NCI-H1092 (cell line): ENCODE results near the gene ZG16.
"Not testable (repeated sequence)": the region's sequence is repeated elsewhere in the genome, so short reads cannot be mapped to it uniquely, and the experiment has no call there.

Source experiments
- DNase-seq: peaks from one replicate; lab custom pipeline; 2025; lab: John Stamatoyannopoulos, UW

Gene ZG16, protein sequence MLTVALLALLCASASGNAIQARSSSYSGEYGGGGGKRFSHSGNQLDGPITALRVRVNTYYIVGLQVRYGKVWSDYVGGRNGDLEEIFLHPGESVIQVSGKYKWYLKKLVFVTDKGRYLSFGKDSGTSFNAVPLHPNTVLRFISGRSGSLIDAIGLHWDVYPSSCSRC

DNA sequence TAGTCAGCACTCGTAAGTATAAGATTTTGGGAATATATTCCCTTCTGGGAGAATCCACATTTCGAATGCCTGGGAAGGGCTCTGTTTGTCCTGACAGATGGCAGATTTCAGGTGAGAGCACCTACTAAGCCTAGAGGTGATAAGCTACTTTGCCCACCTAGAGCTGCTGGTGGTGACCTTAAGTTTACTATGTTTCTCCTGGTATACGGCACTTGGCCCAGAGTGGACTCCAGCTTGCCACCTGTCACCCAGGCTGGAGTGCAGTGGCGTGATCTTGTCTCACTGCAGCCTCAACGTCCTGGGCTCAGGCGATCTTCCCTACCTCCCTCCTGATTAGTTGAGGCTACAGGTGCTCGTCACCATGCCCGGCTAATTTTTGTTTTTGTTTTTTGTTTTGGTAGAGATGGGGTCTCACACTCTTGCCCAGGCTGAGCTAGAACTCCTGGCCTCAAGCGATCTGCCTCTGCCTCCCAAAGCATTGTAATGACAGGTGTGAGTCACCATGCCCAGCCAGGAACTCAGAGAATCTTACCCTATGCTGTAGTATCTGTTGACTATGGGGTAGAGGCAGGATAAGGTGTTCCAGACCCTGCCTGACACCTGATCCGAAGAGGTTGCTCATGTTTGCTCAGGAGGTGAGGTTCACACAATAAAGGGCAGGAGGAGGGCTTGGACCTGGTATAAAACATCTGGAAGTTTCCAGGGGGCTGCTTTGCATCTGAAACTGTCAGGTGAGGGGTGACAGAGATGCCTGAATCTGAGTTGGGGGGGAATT is at the start of gene ZG16:
Gene ZG16 (plus strand): TSS at position 681 of the 775 bp plus-strand sequence. CDS start 1,011 bp downstream, outside the sequence.
- no peak for DNase-seq

DNA sequence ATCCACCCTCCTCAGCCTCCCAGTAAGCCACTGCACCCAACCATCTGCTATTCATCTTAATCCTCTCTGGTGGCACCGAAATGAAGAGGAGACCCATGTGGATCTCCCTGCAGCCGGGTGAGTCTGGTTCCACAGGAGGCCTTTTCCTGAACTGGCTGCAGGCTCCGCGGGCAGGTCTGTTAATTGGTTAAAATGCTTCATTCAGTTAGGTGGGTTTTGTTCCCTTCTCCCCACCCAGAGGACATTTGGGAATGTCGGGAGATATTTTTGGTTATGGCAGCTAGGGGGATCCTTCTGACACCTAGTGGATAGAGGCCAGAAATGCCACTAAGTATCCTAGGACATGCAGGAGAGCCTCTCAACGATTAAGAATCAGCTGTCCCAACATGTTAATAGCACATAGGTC is 48.9 kb upstream of the ZG16 start:
- DNase-seq: peak; percentile 16

DNA sequence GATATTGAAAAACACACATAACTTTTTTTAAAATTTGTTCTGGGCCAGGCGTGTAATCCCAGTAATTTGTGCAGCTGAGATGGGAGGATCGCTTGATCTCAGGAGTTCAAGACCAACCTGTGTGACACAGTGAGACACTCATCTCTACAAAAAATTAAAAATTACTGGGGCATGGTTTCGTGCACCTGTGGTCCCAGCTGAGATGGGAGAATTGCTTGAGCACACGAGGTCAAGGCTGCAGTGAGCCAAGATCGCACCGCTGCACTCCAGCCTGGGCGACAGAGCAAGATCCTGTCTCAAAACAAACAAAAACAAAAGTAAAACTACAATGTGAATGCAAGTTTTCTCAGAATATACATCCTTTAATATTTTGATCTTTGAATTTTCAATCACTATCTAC is 47.4 kb upstream of the ZG16 start:
- no peak for DNase-seq

DNA sequence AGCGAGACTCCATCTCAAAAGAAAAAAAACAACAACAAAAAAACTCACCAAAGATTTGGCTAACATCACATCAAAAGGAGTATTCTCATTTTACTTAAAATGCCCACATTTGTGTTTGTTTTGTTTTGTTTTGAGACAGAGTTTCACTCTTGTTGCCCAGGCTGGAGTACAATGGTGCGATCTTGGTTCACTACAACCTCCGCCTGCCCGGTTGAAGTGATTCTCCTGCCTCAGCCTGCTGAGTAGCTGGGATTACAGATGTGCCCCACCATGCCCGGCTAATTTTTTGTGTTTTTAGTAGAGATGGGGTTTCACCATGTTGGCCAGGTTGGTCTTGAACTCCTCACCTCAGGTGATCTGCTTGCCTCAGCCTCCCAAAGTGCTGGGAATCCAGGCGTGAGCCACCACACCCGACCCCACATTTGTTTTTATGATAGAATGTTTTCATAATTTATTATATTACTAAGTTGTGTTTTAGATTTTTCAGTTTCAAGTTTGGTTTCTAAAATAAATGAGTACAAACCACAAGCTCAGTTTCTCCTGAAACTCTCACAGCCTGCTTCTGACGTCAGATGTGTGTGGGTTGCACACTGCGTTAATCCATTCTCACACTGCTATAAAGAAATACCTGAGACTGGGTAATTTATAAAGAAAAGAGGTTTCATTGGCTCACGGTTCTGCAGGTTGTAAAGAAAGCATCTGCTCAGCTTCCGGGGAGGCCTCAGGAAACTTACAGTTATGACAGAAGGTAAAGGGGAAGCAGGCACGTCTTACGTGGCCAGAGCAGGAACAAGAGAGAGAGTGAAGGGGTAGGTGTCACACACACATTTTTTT is 46.1 kb upstream of the ZG16 start:
- DNase-seq: not testable (repeated sequence)

DNA sequence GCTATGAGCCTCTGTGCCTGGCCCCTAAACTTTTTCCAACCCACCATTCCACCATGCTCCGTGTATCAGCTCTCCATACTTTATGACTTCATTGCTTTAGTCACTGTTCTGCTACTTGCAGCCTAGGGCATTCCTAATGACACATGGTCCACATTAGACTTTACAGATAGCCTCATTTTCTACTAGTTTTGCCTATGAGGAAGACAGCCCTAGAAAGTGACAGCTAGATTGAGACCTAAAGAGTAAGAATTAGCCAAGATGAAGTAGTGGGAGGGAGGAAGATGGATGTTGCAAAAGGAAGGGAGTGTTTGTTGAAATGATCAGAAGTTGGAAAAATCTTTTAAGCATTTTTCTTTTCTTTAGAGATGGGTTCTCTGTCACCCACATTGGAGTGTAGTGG is 43.3 kb upstream of the ZG16 start:
- DNase-seq: no peak

DNA sequence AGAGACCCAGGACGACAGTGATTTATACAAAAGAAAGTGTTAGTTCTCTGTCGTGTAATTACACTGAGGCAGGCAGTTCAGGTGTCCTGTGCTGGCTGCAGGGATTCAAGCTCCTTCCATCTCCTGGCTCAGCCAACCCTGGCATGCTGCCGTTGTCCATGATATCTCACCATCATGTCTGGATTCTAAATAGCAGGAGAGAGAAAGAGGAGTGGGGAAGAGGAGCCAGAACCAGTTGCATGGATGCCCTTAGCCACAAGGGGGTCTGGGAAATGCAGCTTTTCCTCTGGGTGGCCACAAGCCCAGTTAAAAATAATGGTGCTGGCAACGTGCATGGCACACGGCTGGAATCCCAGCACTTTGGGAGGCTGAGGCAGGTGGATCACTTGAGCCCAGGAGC is 41.9 kb upstream of the ZG16 start:
- DNase-seq: no peak

DNA sequence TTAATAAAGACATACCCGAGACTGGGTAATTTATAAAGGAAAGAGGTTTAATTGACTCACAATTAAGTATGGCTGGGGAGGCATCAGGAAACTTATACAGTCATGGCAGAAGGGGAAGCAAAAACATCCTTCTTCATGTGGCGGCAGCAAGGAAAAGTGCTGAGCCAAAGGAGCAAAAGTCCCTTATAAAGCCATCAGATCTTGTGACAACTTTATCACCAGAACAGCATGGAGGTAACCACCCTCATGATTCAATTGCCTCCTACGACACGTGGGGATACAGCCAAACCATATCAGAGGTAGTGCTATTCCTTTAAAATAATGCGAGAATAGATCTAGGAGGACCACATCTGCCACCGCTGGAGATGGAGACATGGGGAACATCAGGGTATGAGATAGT is 41.3 kb upstream of the ZG16 start:
- no peak for DNase-seq

DNA sequence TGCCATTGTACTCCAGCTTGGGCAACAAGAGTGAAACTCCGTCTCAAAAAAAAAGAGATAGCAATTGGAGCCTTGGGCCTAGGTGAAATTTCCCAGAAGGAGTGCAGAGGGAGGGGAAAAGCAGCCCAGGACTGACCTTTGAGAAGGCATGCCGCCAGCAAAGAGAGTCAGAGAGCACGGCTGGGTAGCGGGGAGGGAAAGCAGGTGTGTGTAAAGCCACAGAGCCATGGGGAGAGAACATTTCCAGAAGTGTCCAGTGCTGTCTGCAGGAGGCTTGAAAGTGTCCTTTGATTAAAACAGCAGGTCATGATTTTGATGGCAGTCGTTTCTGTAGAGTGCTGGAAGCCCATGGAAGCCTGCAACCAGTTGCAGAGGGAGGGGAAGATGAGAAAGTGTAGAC is 40.3 kb upstream of the ZG16 start:
- DNase-seq: no peak

DNA sequence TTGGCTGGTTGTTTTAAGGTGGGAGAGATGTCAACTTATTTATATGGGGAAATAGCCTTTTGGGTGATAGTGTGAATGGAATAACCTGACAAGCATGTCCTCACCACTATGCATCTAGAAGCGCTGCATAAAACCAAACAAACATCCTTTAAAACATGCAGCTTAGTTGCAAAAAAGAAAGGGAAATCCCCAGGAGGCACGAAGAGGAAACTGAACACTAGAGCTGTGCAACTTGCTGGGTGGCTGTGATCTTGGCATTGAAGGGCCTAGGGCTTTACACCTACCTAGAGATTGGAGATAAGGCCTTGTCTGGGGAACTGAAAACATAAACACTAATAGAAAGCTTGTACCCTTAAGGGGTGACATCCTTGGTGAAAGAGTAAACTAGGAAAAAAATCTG is 39.5 kb upstream of the ZG16 start:
- no peak for DNase-seq

DNA sequence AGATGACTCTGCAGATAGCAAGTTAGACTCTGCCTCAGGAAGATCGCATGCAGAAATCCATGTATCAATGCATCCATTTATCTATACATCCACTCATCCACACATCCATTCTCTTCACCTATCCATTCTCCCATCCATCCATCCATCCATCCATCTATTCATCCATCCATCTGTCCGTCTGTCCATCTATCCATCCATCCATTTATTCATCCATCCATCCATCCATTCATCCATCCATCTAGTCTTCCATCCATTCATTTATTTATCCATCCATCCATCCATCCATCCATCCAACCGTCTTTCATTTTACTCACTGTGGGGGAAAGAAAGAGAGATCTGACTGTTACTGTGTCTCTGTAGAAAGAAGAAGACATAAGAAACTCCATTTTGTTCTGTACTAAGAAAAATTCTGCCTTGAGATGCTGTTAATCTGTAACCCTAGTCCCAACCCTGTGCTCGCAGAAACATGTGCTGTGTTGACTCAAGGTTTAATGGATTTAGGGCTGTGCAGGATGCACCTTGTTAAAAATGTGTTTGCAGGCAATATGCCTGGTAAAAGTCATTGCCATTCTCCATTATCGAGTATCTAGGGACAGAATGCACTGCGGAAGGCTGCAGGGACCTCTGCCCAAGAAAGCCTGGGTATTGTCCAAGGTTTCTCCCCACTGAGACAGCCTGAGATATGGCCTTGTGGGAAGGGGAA is 38.0 kb upstream of the ZG16 start:
- DNase-seq: not testable (repeated sequence)

DNA sequence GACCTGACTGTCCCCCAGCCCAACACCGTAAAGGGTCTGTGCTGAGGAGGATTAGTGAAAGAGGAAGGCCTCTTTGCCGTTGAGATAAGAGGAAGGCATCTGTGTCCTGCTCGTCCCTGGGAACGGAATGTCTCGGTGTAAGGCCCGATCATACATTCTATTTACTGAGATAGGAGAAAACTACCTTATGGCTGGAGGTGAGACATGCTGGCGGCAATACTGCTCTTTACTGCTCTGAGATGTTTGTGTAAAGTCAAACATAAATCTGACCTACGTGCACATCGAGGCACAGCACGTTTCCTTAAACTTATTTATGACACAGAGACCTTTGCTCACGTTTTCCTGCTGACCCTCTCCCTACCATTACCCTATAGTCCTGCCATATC is 37.4 kb upstream of the ZG16 start:
- DNase-seq: not testable (repeated sequence)

DNA sequence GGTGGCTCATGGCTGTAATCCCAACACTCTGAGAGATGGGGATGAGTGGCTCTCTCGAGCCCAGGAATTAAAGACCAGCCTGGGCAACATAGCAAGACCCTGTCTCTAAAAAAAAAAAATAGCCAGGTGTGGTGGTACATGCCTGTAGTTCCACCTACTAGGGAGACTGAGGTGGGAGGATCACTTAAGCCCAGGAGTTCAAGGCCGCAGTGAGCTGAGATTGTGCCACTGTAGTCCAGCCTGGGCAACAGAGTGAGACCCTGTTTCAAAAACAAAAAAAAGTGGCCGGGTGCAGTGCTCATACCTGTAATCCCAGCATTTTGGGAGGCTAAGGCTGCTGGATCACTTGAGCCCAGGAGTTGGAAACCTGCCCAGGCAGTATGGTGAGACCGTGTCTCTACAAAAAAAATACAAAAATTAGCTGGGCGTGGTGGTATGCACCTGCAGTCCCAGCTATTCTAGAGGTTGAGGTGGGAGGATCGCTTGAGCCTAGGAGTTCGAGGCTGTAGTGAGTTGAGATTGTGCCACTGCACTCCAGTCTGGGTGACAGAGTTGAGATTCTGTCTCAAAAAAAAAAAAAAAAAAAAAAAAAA is 35.3 kb upstream of the ZG16 start:
- DNase-seq: no peak

DNA sequence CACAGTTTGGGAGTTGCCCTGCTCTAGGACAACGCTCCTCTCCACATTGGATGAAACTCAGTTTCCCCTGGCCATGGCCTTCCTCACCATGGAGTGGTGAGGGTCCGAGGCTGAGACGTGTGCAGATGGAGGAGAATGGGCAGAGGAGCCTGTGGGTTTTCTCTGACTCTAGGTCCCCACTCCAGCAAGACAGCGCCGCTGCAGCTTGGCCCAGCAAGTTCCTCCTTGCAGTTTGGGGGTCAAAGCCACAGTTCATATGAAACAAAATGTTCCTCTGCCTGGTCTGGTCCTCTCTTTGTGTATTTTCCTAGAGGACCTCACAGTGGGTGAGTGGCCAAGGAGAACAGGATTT is 34.6 kb upstream of the ZG16 start:
- DNase-seq: no peak

DNA sequence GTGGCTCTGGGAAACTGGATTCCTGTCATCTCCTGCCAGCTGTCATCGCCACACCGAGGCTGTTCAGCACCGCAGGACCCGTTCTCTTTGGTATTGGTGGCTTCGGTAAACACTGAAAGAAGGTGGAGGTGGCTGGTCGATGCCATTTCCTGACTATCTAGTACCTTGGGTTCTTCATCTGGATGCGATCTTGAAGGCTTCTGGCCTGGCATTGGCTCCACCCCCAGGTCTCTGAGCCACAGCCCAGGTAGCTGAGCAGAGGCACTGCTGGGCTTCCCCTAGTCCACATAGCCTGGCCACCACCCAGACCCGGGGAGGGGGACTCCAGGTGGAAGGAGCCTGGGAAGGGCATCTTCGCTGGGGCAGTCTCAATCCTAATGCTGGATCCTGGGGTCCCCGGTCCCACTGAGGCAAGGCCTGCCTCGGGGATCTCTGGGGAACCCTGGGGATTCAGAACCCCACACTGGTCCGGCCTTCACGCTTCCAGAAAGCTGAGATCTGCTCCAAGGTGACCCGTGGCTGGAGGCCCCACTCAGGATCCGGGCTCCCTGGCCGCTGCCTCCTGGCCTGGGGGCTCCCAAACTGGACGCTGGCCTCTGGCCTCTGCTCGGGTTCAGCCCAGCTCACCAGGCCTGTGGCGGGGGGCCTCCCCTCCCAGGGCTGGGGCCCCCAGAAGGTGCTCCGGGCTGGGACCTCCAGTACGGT is 34.1 kb upstream of the ZG16 start:
- no peak for DNase-seq

DNA sequence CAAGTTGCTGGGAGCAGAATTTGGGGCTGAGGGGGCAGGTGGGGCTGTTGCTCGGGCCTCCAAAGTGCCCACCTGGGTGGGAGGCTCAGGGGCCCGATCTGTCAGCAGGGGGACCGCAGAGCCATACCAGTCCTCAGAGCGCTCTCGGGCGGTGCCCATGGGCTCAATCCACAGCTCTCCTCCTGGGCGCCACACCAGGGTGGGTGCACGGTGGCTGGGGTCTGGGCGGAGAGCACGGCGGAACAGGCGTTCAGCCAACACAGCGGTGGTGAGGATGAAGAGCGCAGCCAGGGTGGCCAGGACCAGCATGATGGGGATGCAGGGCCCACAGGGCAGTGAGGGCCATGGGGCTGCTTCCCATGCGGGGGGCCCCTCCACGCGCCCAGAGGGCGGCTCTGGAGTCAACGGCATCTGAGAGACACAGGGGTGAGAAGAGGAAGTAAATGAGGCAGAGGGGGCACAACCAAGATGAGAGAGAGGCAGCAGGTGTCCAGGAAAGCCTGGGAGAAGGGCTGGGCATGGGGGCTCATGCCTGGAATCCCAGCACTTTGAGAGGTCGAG is 33.4 kb upstream of the ZG16 start:
- no peak for DNase-seq

DNA sequence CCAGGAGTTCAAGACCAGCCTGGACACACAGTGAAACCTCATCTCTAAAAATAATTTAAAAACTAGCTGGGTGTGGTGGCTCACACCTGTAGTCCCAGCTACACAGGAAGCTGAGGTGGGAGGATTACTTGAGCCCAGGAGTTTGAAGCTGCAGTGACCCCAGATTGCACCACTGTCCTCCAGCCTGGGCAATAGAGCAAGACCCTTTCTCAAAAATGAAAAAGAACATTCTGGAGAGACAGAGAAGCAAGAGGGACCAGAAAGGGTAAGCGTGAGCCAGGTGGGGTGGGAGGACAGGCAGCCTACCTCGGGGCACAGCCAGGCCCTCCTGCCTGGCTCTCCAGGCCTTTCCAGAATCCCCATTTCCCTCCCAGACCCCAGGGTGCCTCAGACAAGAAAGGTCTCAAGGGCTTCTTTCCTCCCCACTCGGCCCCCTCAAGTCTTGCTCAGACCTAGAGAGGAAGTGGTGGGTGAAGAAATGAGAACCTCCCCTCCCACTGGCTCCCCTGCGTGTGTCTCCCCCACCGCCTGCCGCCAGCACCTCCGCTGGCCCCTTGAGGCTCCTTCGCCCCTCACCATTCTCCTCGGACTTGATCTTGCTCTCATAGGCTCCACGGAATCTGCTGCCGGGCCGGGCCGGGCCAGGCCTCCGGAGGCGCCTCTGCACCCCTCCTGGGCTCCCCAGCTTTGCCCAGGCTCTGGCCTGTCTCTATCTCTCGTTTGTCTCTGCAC is 32.8 kb upstream of the ZG16 start:
- no peak for DNase-seq

DNA sequence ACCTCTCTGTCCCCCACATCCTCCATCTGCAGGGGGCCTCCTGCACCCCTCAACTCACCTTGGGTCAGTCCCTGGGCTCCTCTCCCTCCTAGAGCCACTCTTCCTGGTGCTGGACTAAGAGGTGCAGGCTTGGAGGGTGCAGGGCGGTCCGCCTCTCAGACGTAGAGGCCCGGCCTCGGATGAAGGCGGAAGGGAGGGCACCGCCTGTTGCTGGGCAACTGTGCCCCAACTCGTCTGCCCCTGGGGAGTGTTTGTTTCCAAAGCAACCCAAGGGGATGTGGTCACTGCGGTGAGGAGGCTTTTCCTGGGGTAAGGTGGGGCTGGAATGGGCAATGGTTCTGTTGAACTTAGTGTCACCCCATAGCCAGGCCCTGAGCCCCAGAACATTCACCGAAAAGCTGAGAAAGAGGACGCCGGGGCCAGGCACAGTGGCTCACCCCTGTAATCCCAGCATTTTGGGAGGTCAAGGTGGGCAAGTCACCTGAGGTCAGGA is 32.2 kb upstream of the ZG16 start, which contains the start of gene C16orf54:
Gene C16orf54 (minus strand): TSS at position 138 of the 493 bp plus-strand sequence. CDS start 1,039 bp downstream, outside the sequence.
- DNase-seq: no peak

DNA sequence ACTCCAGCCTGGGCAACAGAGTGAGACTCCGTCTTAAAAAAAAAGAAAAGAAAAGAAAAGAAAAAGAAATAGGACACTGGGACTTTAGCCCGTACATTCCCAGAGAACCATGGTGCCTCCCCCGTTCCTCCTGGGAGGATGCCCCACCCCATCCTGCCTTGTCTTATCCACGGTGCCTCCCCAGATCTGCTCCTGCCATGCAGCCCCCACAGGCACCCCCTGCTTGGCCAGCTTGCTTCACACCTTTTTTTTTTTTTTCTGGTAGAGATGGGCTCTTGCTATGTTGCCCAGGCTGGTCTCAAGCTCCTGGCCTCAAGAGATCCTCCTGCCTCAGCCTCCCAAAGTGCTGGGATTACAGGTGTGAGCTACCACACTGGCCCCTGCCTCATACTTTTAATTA is 31.5 kb upstream of the ZG16 start:
- not testable (repeated sequence) for DNase-seq

DNA sequence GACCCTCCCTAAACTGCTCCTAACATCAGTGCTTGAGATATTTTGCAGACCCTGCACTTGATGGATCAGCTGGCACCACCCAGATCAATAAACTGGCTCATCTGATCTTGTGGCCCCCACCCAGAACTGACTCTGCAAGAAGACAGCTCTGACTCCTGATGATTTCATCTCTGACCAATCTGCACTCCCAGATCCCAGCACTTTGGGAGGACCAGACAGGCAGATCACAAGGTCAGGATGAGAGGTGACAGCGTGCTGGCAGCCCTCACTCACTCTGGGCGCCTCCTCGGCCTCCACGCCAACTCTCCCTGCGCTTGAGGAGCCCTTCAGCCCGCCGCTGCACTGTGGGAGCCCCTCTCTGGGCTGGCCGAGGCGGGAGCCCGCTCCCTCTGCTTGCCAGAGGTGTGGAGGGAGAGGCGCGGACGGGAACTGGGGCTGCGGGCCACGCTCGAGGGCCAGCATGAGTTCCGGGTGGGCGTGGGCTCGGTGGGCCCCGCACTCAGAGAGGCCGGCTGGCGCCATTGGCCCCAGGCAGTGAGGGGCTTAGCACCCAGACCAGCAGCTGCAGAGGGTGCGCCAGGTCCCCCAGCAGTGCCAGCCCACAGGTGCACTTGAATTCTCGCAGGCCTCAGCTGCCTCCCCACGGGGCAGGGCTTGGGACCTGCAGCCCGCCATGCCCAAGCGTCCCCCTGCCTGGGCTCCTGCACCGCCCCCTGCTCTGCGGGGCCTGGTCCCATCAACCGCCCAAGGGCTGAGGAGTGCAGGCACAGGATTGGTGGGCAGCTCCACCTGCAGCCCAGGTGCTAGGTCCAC is 29.9 kb upstream of the ZG16 start:
- no peak for DNase-seq
